OCI-LY7 (cell line): ENCODE results near the gene SPSB1.

Experiments used
- EZH2phosphoT487 ChIP-seq: fragments of 200-600 bp; sonication (generic); IDR thresholded peaks from 2 replicates; pipeline ENCODE4 v1.6.1; 2018; ENCODE audit warnings: low read depth, borderline replicate concordance, mild to moderate bottlenecking, mixed run types, antibody characterized with exemption, low read length, moderate library complexity, mixed read lengths
- TF ChIP-seq, protein P1 (sequence below): fragments of 200-600 bp; sonication (generic); conservative IDR thresholded peaks from 2 replicates; pipeline ENCODE4 v1.5.1; 2014; ENCODE audit warnings: mild to moderate bottlenecking, antibody characterized with exemption, low read length, moderate library complexity, mixed read lengths

DNA sequence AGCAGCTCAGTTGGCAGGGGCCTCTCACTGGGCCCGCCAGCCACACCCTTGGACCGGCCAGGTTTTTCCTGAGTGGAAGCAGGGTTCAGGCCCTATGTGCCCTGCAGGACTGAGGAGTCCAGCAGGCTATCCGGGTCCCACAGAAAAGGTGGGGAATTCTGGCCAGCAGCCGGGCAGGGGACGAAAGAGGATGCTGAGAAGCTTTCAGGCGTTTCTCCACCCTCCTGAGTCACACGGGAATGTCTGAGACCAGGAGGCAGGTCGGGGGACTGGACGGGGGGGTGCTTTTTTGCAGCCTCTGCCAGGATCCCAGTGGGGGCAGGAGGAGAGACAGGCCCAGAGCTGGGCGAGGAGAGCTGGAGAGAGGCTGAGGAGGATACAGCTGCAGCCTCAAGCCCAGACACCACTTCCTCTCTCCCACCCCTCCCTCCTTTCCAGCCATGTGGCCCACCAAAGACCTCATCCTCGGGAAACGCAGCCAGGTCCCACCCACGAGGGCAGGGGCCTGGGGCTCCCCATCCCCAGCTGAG is 105.4 kb downstream of the SPSB1 start:
- TF ChIP-seq, protein P1, sequence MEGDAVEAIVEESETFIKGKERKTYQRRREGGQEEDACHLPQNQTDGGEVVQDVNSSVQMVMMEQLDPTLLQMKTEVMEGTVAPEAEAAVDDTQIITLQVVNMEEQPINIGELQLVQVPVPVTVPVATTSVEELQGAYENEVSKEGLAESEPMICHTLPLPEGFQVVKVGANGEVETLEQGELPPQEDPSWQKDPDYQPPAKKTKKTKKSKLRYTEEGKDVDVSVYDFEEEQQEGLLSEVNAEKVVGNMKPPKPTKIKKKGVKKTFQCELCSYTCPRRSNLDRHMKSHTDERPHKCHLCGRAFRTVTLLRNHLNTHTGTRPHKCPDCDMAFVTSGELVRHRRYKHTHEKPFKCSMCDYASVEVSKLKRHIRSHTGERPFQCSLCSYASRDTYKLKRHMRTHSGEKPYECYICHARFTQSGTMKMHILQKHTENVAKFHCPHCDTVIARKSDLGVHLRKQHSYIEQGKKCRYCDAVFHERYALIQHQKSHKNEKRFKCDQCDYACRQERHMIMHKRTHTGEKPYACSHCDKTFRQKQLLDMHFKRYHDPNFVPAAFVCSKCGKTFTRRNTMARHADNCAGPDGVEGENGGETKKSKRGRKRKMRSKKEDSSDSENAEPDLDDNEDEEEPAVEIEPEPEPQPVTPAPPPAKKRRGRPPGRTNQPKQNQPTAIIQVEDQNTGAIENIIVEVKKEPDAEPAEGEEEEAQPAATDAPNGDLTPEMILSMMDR = no peak
- TF ChIP-seq EZH2phosphoT487 = no peak
